Measurements from ENCODE around the gene UTP15. TPM values are rescaled to one million over a fixed set of nuclear protein-coding genes. Genes with fewer than 3 reads are reported as not detected.

UTP15 gene
- total RNA-seq, 1 experiment from 2014 or later, result 27.6 TPM

- Histone ChIP-seq H2AFZ (ENCODE audit: low read length) (no peak overlapping the region), H3K36me3 (ENCODE audit: low read depth, low read length) (no peaks in the 10 kb centered on the region), H4K20me1 (ENCODE audit: low read length) (no peaks in the 10 kb centered on the region), H3K4me3 (ENCODE audit: low read length) (no peak overlapping the region), H3K4me1 (ENCODE audit: insufficient read depth, low read length) (peaks cover 29% of the 10 kb centered on the region), H3K4me2 (ENCODE audit: low read length) (no peak overlapping the region), H3K9me3 (ENCODE audit: low read length) (no peaks in the 10 kb centered on the region), H3F3A (ENCODE audit: low read length, unreplicated experiment) (peaks cover 4% of the 10 kb centered on the region), H3K79me2 (ENCODE audit: low read length) (no peaks in the 10 kb centered on the region), H3K9me2 (replicated peaks; ENCODE audit: low read length) (no peaks in the 10 kb centered on the region), H3K27me3 (ENCODE audit: low read length) (no peaks in the 10 kb centered on the region), H3K27ac (ENCODE audit: low read length) (no peak overlapping the region), H3K9ac (ENCODE audit: low read length) (no peak overlapping the region)
- no peak for ATAC-seq
- TF ChIP-seq EZH2phosphoT487 (IDR thresholded peaks at IDR 0.05; ENCODE audit: borderline replicate concordance, low read length) (no peak), CTCF (conservative IDR thresholded peaks at IDR 0.05; ENCODE audit: low read depth, low read length) (no peak), EZH2 (IDR thresholded peaks at IDR 0.05; ENCODE audit: low read length, unreplicated experiment) (no peak)
- POLR2A ChIA-PET (ENCODE audit: unreplicated experiment), result no interaction called here
- CTCF ChIA-PET, result no interaction called here
- intact Hi-C loops (cut with micrococcal nuclease), result no loop called here
- BruUV-seq (replicated peaks), result no TSS peak
- DNase-seq, result no peak
Observed at GRCh38 chr5:73544429-73545402, 20.8 kb upstream of the UTP15 start.

- ChIA-PET CTCF (no interaction called here), POLR2A (ENCODE audit: unreplicated experiment) (no interaction called here)
- no peaks in the 10 kb centered on the region for H3K27me3 ChIP-seq (ENCODE audit: low read length)
- intact Hi-C loops (cut with micrococcal nuclease), result no loop called here
- no peaks in the 10 kb centered on the region for H3K79me2 ChIP-seq (ENCODE audit: low read length)
- H4K20me1 ChIP-seq (ENCODE audit: low read length), result no peaks in the 10 kb centered on the region
- H3K9ac ChIP-seq (ENCODE audit: low read length), result no peak overlapping the region
- BruUV-seq (replicated peaks), result no TSS peak
- H3K4me2 ChIP-seq (ENCODE audit: low read length), result no peak overlapping the region
- H2AFZ ChIP-seq (ENCODE audit: low read length), result no peak overlapping the region
- DNase-seq (no peak), ATAC-seq (no peak)
- no peaks in the 10 kb centered on the region for H3F3A ChIP-seq (ENCODE audit: low read length, unreplicated experiment)
- no peak overlapping the region for H3K4me3 ChIP-seq (ENCODE audit: low read length)
- no peak overlapping the region for H3K27ac ChIP-seq (ENCODE audit: low read length)
- H3K9me3 ChIP-seq (ENCODE audit: low read length), result no peaks in the 10 kb centered on the region
- H3K36me3 ChIP-seq (ENCODE audit: low read depth, low read length), result no peaks in the 10 kb centered on the region
- peaks cover 24% of the 10 kb centered on the region for H3K4me1 ChIP-seq (ENCODE audit: insufficient read depth, low read length)
- no peaks in the 10 kb centered on the region for H3K9me2 ChIP-seq (replicated peaks; ENCODE audit: low read length)
- TF ChIP-seq EZH2phosphoT487 (IDR thresholded peaks at IDR 0.05; ENCODE audit: borderline replicate concordance, low read length) (no peak), EZH2 (IDR thresholded peaks at IDR 0.05; ENCODE audit: low read length, unreplicated experiment) (no peak), CTCF (conservative IDR thresholded peaks at IDR 0.05; ENCODE audit: low read depth, low read length) (no peak)
Observed at GRCh38 chr5:73545403-73545779, 20.2 kb upstream of the UTP15 start.

- DNase-seq (no peak), ATAC-seq (no peak)
- no peak overlapping the region for H3K27ac ChIP-seq (ENCODE audit: low read length)
- H3K4me2 ChIP-seq (ENCODE audit: low read length), result no peak overlapping the region
- ChIA-PET POLR2A (ENCODE audit: unreplicated experiment) (no interaction called here), CTCF (no interaction called here)
- intact Hi-C loops (cut with micrococcal nuclease), result no loop called here
- H3K9ac ChIP-seq (ENCODE audit: low read length), result no peak overlapping the region
- H2AFZ ChIP-seq (ENCODE audit: low read length), result no peak overlapping the region
- no peaks in the 10 kb centered on the region for H3K27me3 ChIP-seq (ENCODE audit: low read length)
- no TSS peak for BruUV-seq (replicated peaks)
- peaks cover 8% of the 10 kb centered on the region; the same call in 1 of the 2 replicates for H3K4me1 ChIP-seq (ENCODE audit: insufficient read depth, low read length)
- TF ChIP-seq EZH2phosphoT487 (IDR thresholded peaks at IDR 0.05; ENCODE audit: borderline replicate concordance, low read length) (no peak), CTCF (conservative IDR thresholded peaks at IDR 0.05; ENCODE audit: low read depth, low read length) (no peak), EZH2 (IDR thresholded peaks at IDR 0.05; ENCODE audit: low read length, unreplicated experiment) (no peak)
- no peaks in the 10 kb centered on the region for H4K20me1 ChIP-seq (ENCODE audit: low read length)
- no peak overlapping the region for H3K4me3 ChIP-seq (ENCODE audit: low read length)
- no peaks in the 10 kb centered on the region for H3K9me2 ChIP-seq (replicated peaks; ENCODE audit: low read length)
- no peaks in the 10 kb centered on the region for H3F3A ChIP-seq (ENCODE audit: low read length, unreplicated experiment)
- no peaks in the 10 kb centered on the region for H3K36me3 ChIP-seq (ENCODE audit: low read depth, low read length)
- H3K9me3 ChIP-seq (ENCODE audit: low read length), result no peaks in the 10 kb centered on the region
- H3K79me2 ChIP-seq (ENCODE audit: low read length), result no peaks in the 10 kb centered on the region
Observed at GRCh38 chr5:73550016-73550415, 15.5 kb upstream of the UTP15 start.
